GM23338 (cell line): ENCODE results near the gene LARGE1. TPM values are rescaled to one million over a fixed set of nuclear protein-coding genes. Genes with fewer than 3 reads are reported as not detected.
A peak's percentile ranks its signal among the peaks of the same experiment; 100 is the strongest.

ENCODE experiments used
- ATAC-seq: fragments of 200-7000 bp; cut with Tn5 transposase; 3 replicates; pipeline ENCODE4 v1.9.1; 2020
- DNase-seq: peaks from one replicate; pipeline ENCODE4 v3.0.0-alpha.2; 2015; ENCODE audit warnings: low spot score
- H2AFZ ChIP-seq: fragments of 200-600 bp; sonication (generic); 2 replicates; pipeline ENCODE4 v1.8.0; 2016; ENCODE audit warnings: antibody characterized with exemption, mild to moderate bottlenecking, moderate library complexity
- H3F3A ChIP-seq: fragments of 200-600 bp; sonication (generic); replicated peaks from 2 replicates; pipeline ENCODE4 v1.8.0; 2017; ENCODE audit warnings: antibody characterized with exemption, mixed run types, low read depth
- H3K27ac ChIP-seq: fragments of 200-600 bp; sonication (generic); 2 replicates; pipeline ENCODE4 v1.6.1; 2016; ENCODE audit warnings: low read depth
- H3K27me3 ChIP-seq: fragments of 200-600 bp; sonication (generic); 2 replicates; pipeline ENCODE4 v1.8.0; 2016; ENCODE audit warnings: mild to moderate bottlenecking, mixed run types, moderate library complexity; ENCODE audit not compliant: insufficient read depth
- H3K36me3 ChIP-seq: fragments of 200-600 bp; sonication (generic); 2 replicates; pipeline ENCODE4 v1.8.0; 2016; ENCODE audit warnings: mild to moderate bottlenecking; ENCODE audit not compliant: insufficient read depth
- H3K4me1 ChIP-seq: fragments of 200-600 bp; sonication (generic); 2 replicates; pipeline ENCODE4 v1.8.0; 2016; ENCODE audit warnings: mild to moderate bottlenecking, moderate library complexity; ENCODE audit not compliant: insufficient read depth
- H3K4me2 ChIP-seq: fragments of 200-600 bp; sonication (generic); 2 replicates; pipeline ENCODE4 v1.7.1; 2017; ENCODE audit warnings: mixed run types
- H3K4me3 ChIP-seq: fragments of 200-600 bp; sonication (generic); 2 replicates; pipeline ENCODE4 v1.6.1; 2016; ENCODE audit warnings: mixed run types
- H3K79me2 ChIP-seq: fragments of 200-600 bp; sonication (generic); replicated peaks from 2 replicates; pipeline ENCODE4 v1.8.0; 2017; ENCODE audit warnings: mild to moderate bottlenecking; ENCODE audit not compliant: insufficient read depth
- H3K9me2 ChIP-seq: fragments of 200-600 bp; sonication (generic); 2 replicates; pipeline ENCODE4 v1.8.0; 2017; ENCODE audit not compliant: insufficient read depth
- H4K20me1 ChIP-seq: fragments of 200-600 bp; sonication (generic); replicated peaks from 2 replicates; pipeline ENCODE4 v1.8.0; 2017; ENCODE audit warnings: mild to moderate bottlenecking; ENCODE audit not compliant: insufficient read depth
- H3K27ac Mint-ChIP-seq: 2 replicates; pipeline ENCODE4 v1.8.0; 2020; ENCODE audit warnings: inconsistent platforms, mild to moderate bottlenecking, moderate library complexity, mixed read lengths
- H3K27me3 Mint-ChIP-seq: 3 replicates; pipeline ENCODE4 v1.8.0; 2022; ENCODE audit warnings: low read depth, mild to moderate bottlenecking, moderate library complexity, mixed read lengths, inconsistent platforms; ENCODE audit not compliant: insufficient read depth, poor library complexity
- H3K36me3 Mint-ChIP-seq: 3 replicates; pipeline ENCODE4 v1.8.0; 2021; ENCODE audit warnings: low read depth, mild to moderate bottlenecking, inconsistent platforms, moderate library complexity, mixed read lengths
- H3K4me1 Mint-ChIP-seq: 3 replicates; pipeline ENCODE4 v1.8.0; 2020; ENCODE audit warnings: mild to moderate bottlenecking, inconsistent platforms, mixed read lengths
- H3K4me3 Mint-ChIP-seq: 3 replicates; pipeline ENCODE4 v1.8.0; 2021; ENCODE audit warnings: moderate library complexity, mild to moderate bottlenecking, inconsistent platforms, mixed read lengths
- H3K9me3 Mint-ChIP-seq: 3 replicates; pipeline ENCODE4 v1.8.0; 2020; ENCODE audit warnings: moderate library complexity, mild to moderate bottlenecking, inconsistent platforms, mixed read lengths
- CREB1 ChIP-seq: fragments of 250-450 bp; sonication (Bioruptor Pico); IDR thresholded peaks from 2 replicates; pipeline ENCODE4 v1.5.0; 2020; ENCODE audit warnings: low read depth, mild to moderate bottlenecking, moderate library complexity
- CTCF ChIP-seq, 2 experiments: fragments of 200-600 bp in 1 of 2; sonication (generic) in 1 of 2; conservative IDR thresholded peaks; 2 replicates each; pipeline versions ENCODE4 v1.5.1 to v1.6.1; 2016 to 2017; ENCODE audit warnings: antibody characterized with exemption in 2 of 2, low read depth in 2 of 2, mild to moderate bottlenecking in 2 of 2, moderate library complexity in 1 of 2
- EZH2phosphoT487 ChIP-seq: fragments of 200-600 bp; sonication (generic); IDR thresholded peaks from one replicate; pipeline ENCODE4 v1.8.1; 2018; ENCODE audit warnings: antibody characterized with exemption; ENCODE audit not compliant: unreplicated experiment
- JUNB ChIP-seq: IDR thresholded peaks from one replicate; pipeline ENCODE4 v1.6.1; 2016; ENCODE audit warnings: antibody characterized with exemption; ENCODE audit not compliant: unreplicated experiment
- NANOG ChIP-seq: IDR thresholded peaks from 2 replicates; pipeline ENCODE4 v1.6.1; 2016; ENCODE audit warnings: antibody characterized with exemption, borderline replicate concordance
- POLR2AphosphoS5 ChIP-seq: IDR thresholded peaks from 2 replicates; pipeline ENCODE4 v1.6.1; 2016; ENCODE audit warnings: antibody characterized with exemption, low read depth
- STAT1 ChIP-seq: IDR thresholded peaks from one replicate; pipeline ENCODE4 v1.6.1; 2016; ENCODE audit warnings: antibody characterized with exemption; ENCODE audit not compliant: unreplicated experiment
- ZNF114 ChIP-seq: fragments of 250-450 bp; sonication (Bioruptor Pico); IDR thresholded peaks from 2 replicates; pipeline ENCODE4 v1.5.0; 2020; ENCODE audit warnings: mild to moderate bottlenecking, moderate library complexity
- ZNF331 ChIP-seq: fragments of 250-450 bp; sonication (Bioruptor Pico); IDR thresholded peaks from 2 replicates; pipeline ENCODE4 v1.5.0; 2020; ENCODE audit warnings: low read depth, mild to moderate bottlenecking, moderate library complexity
- polyA plus RNA-seq: library from polyadenylated mRNA; unstranded; fragments of >200 nt; fragmentation: Nextera tagmentation; extraction: Ambion mirVana; gene quantifications from 2 replicates; pipeline ENCODE4 v1.2.1, GENCODE V29; 2016
- total RNA-seq: library from RNA; depleted of rRNA; stranded (reverse); fragments of >200 nt; shearing (Covaris generic); gene quantifications from 2 replicates; pipeline ENCODE4 v1.2.3, GENCODE V29; 2014

Gene LARGE1
- total and polyA plus RNA-seq, 2 experiments from 2014 or later = 12.8 to 75.6 TPM

GRCh38 chr22:33894515-33894914, 25.8 kb downstream of the LARGE1 start:
- Mint-ChIP-seq H3K27ac (0 out of 2 replicates have a peak overlapping the region, but pooled peaks have one; percentile 45), H3K9me3 (peaks cover 9% of the 10 kb centered on the region), H3K4me1 (peaks cover 96% of the 10 kb centered on the region)

GRCh38 chr22:33894036-33894435, 26.2 kb downstream of the LARGE1 start:
- Mint-ChIP-seq H3K27me3 (peaks cover 13% of the 10 kb centered on the region), H3K36me3 (peaks cover 23% of the 10 kb centered on the region)
- no peak for ATAC-seq

More at GRCh38 chr22:33894515-33894914, 25.8 kb downstream of the LARGE1 start:
- H3K27ac ChIP-seq = no peak overlapping the region
- peaks cover 85% of the 10 kb centered on the region for H3K79me2 ChIP-seq
- peaks cover 31% of the 10 kb centered on the region; the same call in 1 of the 2 replicates for H3F3A ChIP-seq
- Mint-ChIP-seq H3K36me3 (peaks cover 23% of the 10 kb centered on the region), H3K27me3 (peaks cover 14% of the 10 kb centered on the region), H3K4me3 (no peak overlapping the region; the same call in 2 of the 3 replicates)
- TF ChIP-seq STAT1 (no peak), JUNB (no peak), NANOG (no peak), ZNF331 (CRISPR knock-in tag) (no peak), ZNF114 (no peak), EZH2phosphoT487 (no peak), POLR2AphosphoS5 (no peak), CREB1 (CRISPR knock-in tag) (no peak)
- no peak overlapping the region for H3K4me3 ChIP-seq
- H3K27me3 ChIP-seq = no peaks in the 10 kb centered on the region
- no peak for DNase-seq
- H4K20me1 ChIP-seq = peaks cover 32% of the 10 kb centered on the region
- no peaks in the 10 kb centered on the region for H3K36me3 ChIP-seq
- no peaks in the 10 kb centered on the region for H3K9me2 ChIP-seq
- ATAC-seq = no peak
- H3K4me2 ChIP-seq = 0 out of 2 replicates have a peak overlapping the region, but pooled peaks have one; percentile 60
- peaks cover 87% of the 10 kb centered on the region for H3K4me1 ChIP-seq
- no peak overlapping the region for H2AFZ ChIP-seq

More at GRCh38 chr22:33894036-33894435, 26.2 kb downstream of the LARGE1 start:
- Histone ChIP-seq H4K20me1 (peaks cover 35% of the 10 kb centered on the region), H3K9me2 (no peaks in the 10 kb centered on the region), H3K4me1 (peaks cover 87% of the 10 kb centered on the region), H3K27me3 (no peaks in the 10 kb centered on the region), H3K4me3 (no peak overlapping the region), H3K36me3 (no peaks in the 10 kb centered on the region), H3K79me2 (peaks cover 85% of the 10 kb centered on the region), H3K27ac (no peak overlapping the region), H3K4me2 (peak overlapping the region; percentile 60; the same call in 1 of the 2 replicates), H2AFZ (no peak overlapping the region), H3F3A (peaks cover 26% of the 10 kb centered on the region; the same call in 1 of the 2 replicates)
- no peak for DNase-seq
- no peak for TF ChIP-seq JUNB
- no peak for TF ChIP-seq POLR2AphosphoS5
- no peak for TF ChIP-seq CREB1 (CRISPR knock-in tag)
- TF ChIP-seq CTCF (conservative IDR thresholded peaks at IDR 0.05; ENCODE audit: low read depth in 2 of 2) = no peak
- TF ChIP-seq NANOG = no peak
- TF ChIP-seq ZNF114 = no peak
- TF ChIP-seq STAT1 = no peak
- H3K4me1 Mint-ChIP-seq = peaks cover 96% of the 10 kb centered on the region
- no peak overlapping the region for H3K27ac Mint-ChIP-seq
- H3K9me3 Mint-ChIP-seq = peaks cover 9% of the 10 kb centered on the region
- H3K4me3 Mint-ChIP-seq = no peak overlapping the region
